Limb (tissue), 2 donors: Measurements from ENCODE around the gene IFTAP.
"Not testable (repeated sequence)": the region's sequence is repeated elsewhere in the genome, so short reads cannot be mapped to it uniquely, and the experiment has no call there.

ENCODE experiments used
- DNase-seq, 2 donors: peaks; one replicate each; pipeline ENCODE4 v3.0.0-alpha.2; 2016; ENCODE audit errors: extremely low spot score in 2 of 2

IFTAP gene

DNA sequence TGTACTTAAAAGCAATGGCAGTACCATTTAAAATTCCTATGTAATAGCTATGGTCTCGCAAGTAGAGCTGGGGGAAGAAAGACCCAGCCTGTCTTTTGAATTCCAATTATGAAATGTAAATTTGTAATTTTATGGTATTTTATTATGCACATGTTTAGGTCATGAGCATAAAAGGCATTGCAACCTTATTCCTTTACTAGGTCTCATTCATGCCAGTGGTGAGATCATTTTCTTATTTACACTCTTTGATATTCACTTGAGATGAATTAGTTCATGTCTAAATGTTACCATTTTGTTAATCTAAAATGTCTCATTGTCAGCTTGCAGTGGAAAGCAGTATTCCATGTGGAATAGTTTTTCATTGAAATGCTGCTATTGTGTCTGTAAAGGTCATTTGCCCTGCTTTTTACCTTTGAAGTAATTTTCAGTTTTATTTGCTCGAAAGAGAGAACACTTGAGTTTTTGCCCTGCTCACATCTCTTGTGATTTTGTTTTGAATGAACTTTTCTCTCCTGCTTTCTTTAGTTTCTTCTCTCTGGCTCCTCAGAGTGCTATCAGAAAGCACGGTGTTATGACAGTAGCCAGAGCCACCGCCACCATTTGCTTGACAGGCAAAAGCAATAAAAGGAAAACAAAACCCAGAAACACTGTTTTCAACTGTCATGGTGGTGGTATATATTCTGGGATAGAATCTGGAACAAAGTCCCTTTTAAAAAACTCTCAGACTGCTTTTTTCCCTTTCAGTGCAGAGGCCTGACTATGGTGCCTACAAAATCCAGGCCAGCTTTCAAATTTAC is 41.0 kb downstream of the IFTAP start:
- no peak for DNase-seq

DNA sequence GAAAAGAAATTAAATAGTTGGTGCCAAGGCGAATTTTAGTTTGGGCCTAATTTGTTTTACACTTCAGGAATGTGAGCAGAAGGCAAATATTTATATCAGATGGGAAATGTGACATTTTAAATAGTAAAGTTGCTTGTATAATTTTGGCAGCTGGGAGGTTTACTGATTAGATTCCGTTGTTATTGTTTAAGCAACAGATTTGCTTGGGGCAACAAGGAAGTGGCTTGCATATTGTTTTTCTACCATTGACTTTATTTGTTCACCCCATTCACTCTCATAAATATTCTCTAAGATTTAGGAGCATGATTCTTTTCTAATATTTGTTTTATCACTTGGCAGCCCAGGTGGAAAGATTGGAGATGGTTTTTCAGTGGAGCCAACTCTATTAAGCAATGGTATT is 44.3 kb downstream of the IFTAP start:
- no peak for DNase-seq

DNA sequence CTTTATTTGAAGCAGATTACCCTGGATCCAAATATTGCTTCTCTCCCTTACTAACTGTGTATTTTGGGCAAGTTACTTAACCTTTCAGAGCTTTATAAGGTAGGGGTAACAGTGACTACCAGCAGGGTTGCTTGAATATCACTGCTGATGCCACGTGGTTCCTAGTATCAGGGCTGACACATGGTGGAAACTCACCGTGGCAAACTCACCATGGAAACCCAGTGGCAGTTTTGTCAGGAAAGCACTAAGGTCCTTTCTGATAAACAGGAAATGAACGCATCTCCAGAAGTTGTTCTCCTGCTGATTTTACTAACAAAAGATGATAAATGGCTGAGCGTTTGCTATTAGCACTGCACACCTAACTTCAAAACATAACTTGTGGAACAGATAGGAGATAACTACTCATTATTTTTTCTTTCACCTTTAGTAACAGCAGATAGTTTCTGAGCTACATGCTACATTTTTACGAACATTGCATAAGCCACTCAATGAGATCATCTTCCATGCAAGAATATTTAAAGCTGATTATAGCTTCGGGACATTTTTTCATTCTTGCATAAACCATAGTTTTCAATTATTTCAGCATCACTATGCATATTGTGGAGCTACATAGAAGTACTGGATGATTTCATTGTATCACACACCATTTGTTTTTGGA is 63.4 kb downstream of the IFTAP start:
- no peak for DNase-seq

DNA sequence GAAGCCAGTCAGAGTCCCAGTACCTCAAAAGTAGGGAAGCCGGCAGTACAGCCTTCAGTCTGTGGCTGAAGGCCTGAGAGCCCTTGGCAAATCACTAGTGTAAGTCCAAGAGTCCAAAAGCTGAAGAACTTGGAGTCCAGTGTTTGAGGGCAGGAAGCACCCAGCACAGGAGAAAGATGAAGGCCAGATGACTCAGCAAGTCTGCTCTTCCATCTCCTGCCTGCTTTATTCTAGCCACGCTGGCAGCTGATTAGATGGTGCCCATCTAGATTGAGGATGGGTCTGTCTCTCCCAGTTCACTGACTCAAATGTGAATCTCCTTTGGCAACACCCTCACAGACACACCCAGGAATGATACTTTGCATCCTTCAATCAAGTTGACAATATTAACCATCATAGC is 67.1 kb downstream of the IFTAP start:
- not testable (repeated sequence) for DNase-seq

DNA sequence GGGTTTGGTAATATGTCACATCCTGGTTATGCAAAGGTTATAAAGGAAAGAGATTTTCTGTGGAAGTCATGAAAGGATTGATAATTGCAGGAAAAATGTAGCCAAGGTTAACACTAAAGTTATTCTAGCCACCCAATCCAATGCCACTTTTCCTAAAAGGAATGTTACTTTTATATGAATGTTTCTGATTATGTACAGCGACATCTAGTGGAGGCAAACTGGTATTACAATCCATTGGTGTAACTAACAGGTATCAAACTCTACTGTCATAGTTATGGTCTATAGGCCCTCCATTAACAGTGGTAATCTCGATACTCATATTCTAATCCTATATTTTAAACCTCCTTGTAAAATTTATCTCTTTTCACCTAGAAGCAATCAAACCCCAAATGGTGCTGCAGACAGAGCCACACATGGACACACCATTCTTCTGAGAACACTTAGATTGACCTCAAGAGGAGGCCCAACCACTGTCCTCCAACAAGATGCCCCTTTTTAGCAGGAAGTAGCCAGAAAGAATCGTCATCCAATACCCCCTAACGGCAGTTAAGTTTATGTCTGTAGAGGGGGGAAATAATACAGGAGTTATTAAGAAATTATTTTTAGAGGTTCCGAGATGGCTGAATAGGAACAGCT is 78.6 kb downstream of the IFTAP start:
- no peak for DNase-seq

- not testable (repeated sequence) for DNase-seq
Observed at GRCh38 chr11:36679547-36679946, 85.2 kb downstream of the IFTAP start.

GRCh38 chr11:36683818-36684217 is 89.5 kb downstream of the IFTAP start:
- no peak for DNase-seq

- DNase-seq: no peak
Observed at GRCh38 chr11:36684840-36685801, 90.8 kb downstream of the IFTAP start.

- no peak for DNase-seq
Observed at GRCh38 chr11:36688132-36688531, 93.8 kb downstream of the IFTAP start.

- no peak for DNase-seq
Observed at GRCh38 chr11:36688571-36689291, 94.4 kb downstream of the IFTAP start.

DNA sequence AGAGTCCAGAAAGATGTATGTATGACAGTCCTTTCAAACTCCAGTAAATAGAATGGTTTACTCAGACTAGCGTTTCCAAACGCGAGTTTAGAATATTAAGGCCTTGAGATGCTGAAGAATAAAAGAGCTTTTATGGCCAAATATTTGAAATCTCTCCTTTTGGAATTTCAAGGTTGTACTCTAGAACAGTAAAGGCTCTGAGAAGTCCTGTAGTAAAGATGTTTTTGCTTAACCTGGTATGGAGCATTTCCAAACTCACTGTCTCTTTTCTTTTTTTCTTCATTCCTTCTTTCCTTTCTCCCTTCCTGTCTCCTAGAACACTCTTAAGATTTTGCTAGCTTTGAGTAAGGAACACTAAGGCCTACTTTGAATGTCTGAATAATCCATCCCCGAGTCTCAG is 95.1 kb downstream of the IFTAP start:
- no peak for DNase-seq

DNA sequence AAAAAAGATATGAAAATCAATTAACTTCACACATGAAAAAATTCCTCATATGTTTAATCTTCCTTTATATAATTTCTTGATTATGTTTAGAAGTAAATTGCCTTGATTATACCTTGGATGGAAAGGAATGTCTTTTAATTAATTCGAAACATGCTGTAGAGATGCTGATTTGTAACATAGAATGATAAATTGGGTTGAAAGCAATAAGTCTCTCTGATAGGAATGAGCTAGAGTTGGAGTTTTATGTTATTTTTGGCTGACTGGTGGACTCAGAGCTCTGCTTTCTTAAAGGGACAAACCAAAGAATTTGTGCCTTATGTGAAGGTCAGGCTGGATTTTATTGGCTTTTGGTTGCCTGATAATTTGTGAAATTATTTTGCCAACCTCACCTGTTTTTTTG is 98.4 kb downstream of the IFTAP start:
- DNase-seq: no peak

DNA sequence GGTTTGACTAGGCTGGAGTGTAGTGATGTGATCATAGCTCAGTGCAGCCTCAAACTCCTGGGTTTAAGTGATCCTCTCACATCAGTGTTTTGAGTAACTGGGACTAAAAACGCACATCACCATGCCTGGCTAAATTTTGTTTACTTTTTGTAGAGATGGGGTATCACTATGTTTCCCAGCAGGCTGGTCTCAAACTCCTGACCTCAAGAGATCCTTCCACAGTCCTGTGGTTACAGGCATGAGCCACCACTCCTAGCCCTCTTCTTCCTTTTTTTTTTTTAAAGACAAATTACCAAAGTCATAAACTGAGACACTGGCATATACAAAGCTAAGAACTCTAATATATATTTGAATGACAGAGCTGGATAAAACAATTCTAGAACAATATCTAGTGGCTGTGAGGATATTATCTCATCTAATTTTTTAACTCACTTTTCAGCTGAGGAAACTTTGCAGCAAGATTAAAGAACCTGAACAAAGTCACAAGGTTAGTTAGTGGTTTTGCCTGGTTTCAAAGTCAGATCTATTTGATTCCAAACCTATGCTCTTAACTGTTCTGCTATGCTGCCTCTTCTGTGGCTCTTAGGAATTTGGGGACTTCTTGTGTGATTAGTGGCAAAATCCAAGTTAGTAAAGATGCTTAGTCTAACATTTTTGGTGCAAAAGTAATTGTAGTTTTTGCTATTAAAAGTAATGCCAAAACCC is 99.0 kb downstream of the IFTAP start:
- DNase-seq: no peak

- DNase-seq: no peak
Observed at GRCh38 chr11:36695111-36695510, 100.8 kb downstream of the IFTAP start.

- no peak for DNase-seq
Observed at GRCh38 chr11:36695571-36695970, 101.3 kb downstream of the IFTAP start.

DNA sequence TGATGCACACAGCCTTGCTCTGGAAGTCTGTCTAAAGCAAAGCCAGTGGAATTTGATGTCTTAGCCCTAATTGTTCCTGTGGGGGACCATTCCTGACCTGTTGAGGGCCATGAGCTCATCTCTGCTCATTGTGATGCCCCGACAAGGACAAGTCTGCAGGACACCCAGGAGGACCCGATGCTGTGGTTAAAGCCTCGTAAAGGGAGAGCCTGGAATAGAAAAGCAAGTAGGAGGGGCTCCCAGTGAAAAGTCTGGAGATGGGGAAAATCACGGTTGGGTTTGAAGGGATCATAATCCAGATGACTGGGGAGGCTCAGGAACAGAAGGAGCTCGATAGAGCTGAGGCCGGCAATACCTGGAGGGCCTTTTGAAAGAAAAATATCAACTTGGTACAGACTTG is 102.2 kb downstream of the IFTAP start:
- no peak for DNase-seq

DNA sequence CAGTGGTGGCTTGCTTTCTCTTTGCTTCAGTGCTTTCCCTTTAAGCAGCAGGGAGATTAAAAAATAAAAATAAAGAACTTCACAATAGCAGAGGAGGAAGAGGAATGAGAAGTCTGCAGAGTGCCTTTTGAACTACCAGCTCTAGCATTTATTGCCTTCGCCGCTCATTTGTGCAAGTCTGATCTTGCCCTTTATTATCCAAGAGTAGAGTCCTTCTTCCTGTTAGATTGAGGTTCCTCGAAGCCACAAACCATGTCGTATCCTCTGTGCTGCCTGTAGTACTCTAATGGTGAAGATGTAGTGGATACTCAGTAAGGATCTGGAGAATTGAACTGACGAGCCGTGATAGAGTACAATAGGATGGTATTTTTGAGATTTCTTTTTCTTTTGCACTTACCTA is 105.0 kb downstream of the IFTAP start:
- no peak for DNase-seq

GRCh38 chr11:36700246-36700645 is 105.9 kb downstream of the IFTAP start:
- no peak for DNase-seq

DNA sequence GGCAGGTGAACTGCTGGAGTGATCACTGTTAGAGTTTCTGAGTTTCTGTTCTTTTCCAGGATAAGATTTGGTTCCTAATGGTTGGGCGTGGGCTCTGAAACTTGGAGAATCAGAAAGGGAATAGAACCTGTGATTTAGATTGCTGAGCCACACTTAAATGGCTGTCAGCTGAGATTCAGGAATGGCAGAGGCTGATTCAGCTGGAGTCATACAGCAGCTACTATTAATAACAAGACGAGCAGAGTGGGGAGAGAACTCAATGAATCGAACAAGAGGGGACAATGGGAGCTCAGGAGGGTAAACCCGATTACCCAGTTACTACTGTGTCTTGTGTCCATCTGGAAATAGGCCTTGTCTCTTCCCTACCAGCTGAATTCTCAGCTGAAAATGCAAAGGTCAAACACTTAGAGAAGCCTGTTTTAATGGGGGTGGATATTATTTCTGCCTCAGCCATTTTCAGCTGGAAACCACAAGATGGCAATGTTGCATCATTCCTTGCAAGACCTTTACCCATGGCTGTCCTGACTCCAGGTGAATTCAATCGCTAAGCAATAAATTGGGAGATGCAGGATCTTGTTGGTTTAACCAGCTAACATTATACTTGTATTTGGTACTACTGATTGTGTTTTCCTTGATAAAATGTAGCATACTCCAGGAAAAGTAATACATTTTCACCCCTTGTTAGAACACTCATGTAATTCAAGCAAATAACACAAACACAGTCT is 108.2 kb downstream of the IFTAP start:
- peak; percentile 45 to 81 for DNase-seq

DNA sequence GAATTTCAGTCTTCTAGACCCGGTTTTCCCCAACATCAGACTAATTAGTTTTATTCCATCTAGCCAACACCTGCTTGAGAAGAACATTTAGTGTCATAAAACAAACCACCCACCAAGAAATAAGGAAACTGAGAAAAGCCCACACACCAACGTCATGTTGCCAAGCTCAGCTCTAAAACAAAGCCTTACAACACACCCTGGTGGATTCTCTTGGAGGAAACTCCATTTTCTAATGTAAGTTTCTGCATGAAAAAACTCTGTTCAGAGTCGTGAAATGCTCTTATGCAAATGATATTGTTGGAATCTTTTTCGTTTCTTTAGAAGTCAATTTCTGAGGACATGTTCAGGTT is 108.7 kb downstream of the IFTAP start:
- no peak for DNase-seq
